HUES6 (cell line): ENCODE results near the gene UBE2J1.
"Not testable (repeated sequence)": the region's sequence is repeated elsewhere in the genome, so short reads cannot be mapped to it uniquely, and the experiment has no call there.

Experiments used
- H3K27ac ChIP-seq: 2 replicates; pipeline ENCODE4 v1.7.0; 2013; ENCODE audit warnings: low read depth, mild to moderate bottlenecking, low read length, inconsistent platforms
- H3K27me3 ChIP-seq: 2 replicates; pipeline ENCODE4 v1.6.1; 2013; ENCODE audit warnings: low read length; ENCODE audit not compliant: control insufficient read depth, insufficient read depth
- H3K36me3 ChIP-seq: 2 replicates; pipeline ENCODE4 v1.6.1; 2013; ENCODE audit warnings: low read length; ENCODE audit not compliant: control insufficient read depth, insufficient read depth
- H3K4me1 ChIP-seq: 2 replicates; pipeline ENCODE4 v1.6.1; 2013; ENCODE audit warnings: low read length; ENCODE audit not compliant: control insufficient read depth, insufficient read depth
- H3K4me3 ChIP-seq: 2 replicates; pipeline ENCODE4 v1.5.1; 2013; ENCODE audit warnings: low read depth, low read length
- H3K9ac ChIP-seq: one replicate; pipeline ENCODE4 v1.6.1; 2013; ENCODE audit warnings: mild to moderate bottlenecking, low read length
- H3K9me3 ChIP-seq: 2 replicates; pipeline ENCODE4 v1.6.1; 2013; ENCODE audit warnings: low read depth, low read length; ENCODE audit not compliant: control insufficient read depth, insufficient read depth

The UBE2J1 gene

DNA sequence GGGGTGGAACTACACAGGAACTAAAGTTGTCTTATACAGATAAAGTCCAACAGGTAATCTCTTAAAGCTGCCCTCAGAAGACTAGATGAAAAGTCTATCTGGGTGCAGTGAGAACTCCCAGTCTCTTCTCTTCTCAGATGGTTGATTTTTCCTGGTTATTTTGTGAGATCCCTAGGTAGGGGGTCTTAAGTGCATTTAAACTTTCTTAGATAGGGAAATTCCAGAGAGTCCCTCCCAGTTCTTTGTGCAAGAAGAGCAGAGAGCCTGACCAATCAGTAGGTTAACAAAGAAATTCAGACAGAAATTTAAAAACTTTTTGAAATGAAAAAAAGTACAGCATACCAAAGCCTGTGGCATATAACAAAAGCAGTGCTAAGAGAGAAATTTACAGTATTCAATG is 35.5 kb downstream of the UBE2J1 start:
- Histone ChIP-seq H3K27ac (no peak overlapping the region), H3K36me3 (no peaks in the 10 kb centered on the region), H3K9me3 (peaks cover 23% of the 10 kb centered on the region), H3K4me1 (peaks cover 9% of the 10 kb centered on the region), H3K27me3 (no peaks in the 10 kb centered on the region), H3K4me3 (no peak overlapping the region), H3K9ac (no peak overlapping the region)

DNA sequence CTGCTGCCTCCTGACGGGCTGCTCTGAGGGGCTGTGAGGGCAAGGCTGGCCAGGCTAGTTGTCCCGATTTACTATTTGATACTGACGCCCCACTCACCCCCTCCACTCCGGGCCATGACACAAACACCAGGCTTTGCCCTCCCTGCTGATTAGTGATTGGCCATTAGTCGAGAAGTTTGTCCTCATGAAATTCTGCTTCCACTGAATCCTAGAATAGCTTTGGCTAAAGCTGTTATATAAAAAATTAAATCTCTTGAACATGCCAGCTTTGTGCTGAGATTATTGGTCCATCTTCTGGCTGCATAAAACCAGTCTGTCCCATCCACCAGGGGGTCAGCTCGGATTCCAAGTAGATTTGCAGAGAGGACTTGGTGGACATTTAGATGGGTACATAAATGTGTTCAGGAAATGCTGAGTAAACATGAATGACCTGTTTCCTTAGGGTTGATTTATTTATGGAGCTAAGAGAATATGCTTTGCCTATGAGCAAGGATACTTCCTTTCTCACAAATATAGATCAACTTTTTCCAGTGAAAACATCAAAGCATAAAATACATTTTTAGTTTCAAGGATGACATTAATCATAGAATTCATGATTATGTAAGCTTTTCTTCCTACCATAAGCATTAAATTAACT is 37.2 kb downstream of the UBE2J1 start, which contains the start of gene GABRR2:
GABRR2 (minus strand) TSS at position 51 of the 637 bp plus-strand sequence. CDS start 134 bp downstream, outside the sequence.
- H3K27me3 ChIP-seq, result no peaks in the 10 kb centered on the region
- H3K4me1 ChIP-seq, result peaks cover 20% of the 10 kb centered on the region
- H3K27ac ChIP-seq, result no peak within 1 kb of the TSS
- H3K4me3 ChIP-seq, result no peak within 1 kb of the TSS
- peaks cover 8% of the 10 kb centered on the region for H3K9me3 ChIP-seq
- H3K36me3 ChIP-seq, result no peaks in the 10 kb centered on the region
- no peak within 1 kb of the TSS for H3K9ac ChIP-seq

DNA sequence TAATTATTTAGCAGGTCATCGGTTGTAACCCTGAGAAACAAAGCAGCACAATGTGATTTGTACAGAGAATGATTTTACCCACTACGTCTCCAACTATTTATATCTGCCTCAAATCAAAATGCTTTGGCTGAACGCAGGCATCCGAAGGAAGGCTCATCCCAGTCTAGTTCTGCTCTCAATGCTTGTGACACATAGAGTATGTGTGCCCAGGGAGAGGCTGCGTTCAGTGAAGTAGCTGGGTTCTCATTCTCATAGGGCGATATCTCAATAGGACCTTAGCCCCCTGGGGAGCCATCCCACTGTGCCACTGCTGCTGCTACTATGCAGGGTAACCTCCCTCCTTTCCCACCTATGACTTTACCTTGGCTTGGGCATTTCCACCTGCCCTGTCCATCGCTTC is 37.8 kb downstream of the UBE2J1 start:
- no peak overlapping the region for H3K4me3 ChIP-seq
- H3K4me1 ChIP-seq, result peaks cover 20% of the 10 kb centered on the region
- no peaks in the 10 kb centered on the region for H3K27me3 ChIP-seq
- no peak overlapping the region for H3K27ac ChIP-seq
- no peaks in the 10 kb centered on the region for H3K36me3 ChIP-seq
- 0 out of 2 replicates have a peak, but pooled peaks cover under 1% of the 10 kb centered on the region for H3K9me3 ChIP-seq
- H3K9ac ChIP-seq, result no peak overlapping the region

DNA sequence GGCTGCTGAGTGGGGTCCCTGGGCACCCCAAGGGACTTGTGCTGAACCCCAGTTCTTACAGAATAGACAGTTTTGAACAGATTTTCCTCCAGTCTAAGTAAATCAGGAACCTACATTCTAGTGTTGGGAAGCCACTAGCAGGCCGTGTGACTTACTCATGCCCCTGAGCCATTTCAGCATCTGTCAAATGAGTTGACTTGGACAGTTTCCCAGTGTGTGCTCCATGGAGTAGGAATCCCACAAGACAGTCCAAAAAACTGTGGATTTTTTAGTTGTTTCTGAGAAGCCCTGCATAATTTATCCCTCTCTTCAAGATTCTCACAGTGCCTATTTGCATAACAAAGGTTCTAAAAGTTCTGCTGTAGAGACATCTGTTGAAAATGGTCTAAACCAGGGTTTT is 39.5 kb downstream of the UBE2J1 start:
- H3K4me1 ChIP-seq, result peaks cover 20% of the 10 kb centered on the region
- no peaks in the 10 kb centered on the region for H3K36me3 ChIP-seq
- H3K9ac ChIP-seq, result no peak overlapping the region
- no peak overlapping the region for H3K4me3 ChIP-seq
- H3K27ac ChIP-seq, result no peak overlapping the region
- no peaks in the 10 kb centered on the region for H3K27me3 ChIP-seq
- no peaks in the 10 kb centered on the region for H3K9me3 ChIP-seq

DNA sequence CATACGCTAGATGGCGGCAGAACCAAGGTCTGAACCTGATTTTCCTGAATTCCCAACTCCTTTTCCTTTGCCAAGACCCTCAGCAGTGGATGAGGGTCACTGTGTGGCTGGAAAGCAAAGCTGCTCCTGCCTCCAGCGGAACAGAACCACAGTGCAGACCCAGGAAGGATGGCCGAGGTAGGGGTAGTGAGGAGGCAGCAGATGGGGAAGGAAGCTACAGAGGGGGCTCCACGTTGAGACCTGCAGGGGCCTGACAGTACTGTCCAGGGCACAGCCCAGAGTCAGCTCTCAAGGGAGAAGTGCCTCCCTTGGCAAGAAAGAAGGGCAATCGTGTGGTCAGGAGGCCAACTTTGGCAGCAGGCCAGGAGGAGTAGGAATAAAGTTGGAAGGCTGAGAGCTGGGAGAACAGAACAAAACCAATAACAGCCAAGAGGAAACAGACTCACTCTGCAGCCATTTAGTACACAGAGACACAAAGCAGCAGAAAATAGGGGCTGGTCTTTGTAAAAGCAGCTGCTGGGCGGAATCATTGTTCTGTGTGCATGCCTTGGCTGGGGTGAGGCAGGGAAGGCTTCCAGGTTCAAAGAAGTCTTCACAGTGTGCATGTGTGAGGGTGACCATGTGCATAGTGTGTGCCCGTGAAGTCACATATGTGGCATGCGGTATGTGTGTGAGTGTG is 40.5 kb downstream of the UBE2J1 start:
- H3K9me3 ChIP-seq, result no peaks in the 10 kb centered on the region
- H3K36me3 ChIP-seq, result no peaks in the 10 kb centered on the region
- H3K4me3 ChIP-seq, result no peak overlapping the region
- H3K27ac ChIP-seq, result no peak overlapping the region
- peaks cover 20% of the 10 kb centered on the region for H3K4me1 ChIP-seq
- H3K27me3 ChIP-seq, result no peaks in the 10 kb centered on the region
- no peak overlapping the region for H3K9ac ChIP-seq

DNA sequence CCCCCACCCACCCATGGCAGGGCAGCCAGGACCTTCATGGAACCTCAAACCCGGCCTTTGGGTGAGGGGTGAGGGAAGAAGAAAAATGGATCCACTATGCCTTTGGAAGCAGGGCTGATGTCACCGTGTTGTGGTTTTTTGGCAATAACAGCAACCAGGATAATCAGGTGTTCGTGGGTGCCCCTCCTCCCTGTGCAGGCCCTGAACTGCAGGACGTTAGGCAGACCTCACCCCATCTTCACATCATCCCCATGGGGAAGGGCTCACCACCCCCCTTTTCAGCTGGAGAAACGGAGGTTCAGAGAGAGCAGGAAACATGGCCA is 41.0 kb downstream of the UBE2J1 start:
- Histone ChIP-seq H3K9ac (no peak overlapping the region), H3K4me1 (peaks cover 16% of the 10 kb centered on the region; the same call in 1 of the 2 replicates), H3K36me3 (no peaks in the 10 kb centered on the region), H3K27me3 (no peaks in the 10 kb centered on the region), H3K9me3 (no peaks in the 10 kb centered on the region), H3K4me3 (no peak overlapping the region), H3K27ac (no peak overlapping the region)

DNA sequence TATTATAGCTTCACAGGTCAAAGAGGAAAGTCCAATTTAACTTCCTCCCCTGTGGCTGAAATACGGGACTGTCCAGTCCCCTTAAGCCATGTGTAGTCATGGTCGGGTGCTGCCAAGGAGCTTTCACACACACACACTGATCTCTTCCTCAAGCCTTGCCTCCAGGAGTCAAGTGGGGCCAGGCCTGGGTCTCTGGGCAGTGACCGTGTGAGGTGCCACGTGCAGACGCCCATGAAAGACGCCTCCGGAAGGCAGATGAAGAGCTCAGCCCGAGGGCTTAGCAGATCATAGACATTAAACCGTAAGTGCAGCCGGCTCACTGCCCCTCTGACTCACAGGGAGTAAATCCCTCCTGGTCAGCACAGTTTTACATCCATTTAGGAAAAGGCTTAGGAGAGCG is 41.6 kb downstream of the UBE2J1 start:
- Histone ChIP-seq H3K9ac (no peak overlapping the region), H3K27ac (no peak overlapping the region), H3K9me3 (no peaks in the 10 kb centered on the region), H3K4me3 (no peak overlapping the region), H3K27me3 (no peaks in the 10 kb centered on the region), H3K36me3 (no peaks in the 10 kb centered on the region), H3K4me1 (peaks cover 16% of the 10 kb centered on the region; the same call in 1 of the 2 replicates)

DNA sequence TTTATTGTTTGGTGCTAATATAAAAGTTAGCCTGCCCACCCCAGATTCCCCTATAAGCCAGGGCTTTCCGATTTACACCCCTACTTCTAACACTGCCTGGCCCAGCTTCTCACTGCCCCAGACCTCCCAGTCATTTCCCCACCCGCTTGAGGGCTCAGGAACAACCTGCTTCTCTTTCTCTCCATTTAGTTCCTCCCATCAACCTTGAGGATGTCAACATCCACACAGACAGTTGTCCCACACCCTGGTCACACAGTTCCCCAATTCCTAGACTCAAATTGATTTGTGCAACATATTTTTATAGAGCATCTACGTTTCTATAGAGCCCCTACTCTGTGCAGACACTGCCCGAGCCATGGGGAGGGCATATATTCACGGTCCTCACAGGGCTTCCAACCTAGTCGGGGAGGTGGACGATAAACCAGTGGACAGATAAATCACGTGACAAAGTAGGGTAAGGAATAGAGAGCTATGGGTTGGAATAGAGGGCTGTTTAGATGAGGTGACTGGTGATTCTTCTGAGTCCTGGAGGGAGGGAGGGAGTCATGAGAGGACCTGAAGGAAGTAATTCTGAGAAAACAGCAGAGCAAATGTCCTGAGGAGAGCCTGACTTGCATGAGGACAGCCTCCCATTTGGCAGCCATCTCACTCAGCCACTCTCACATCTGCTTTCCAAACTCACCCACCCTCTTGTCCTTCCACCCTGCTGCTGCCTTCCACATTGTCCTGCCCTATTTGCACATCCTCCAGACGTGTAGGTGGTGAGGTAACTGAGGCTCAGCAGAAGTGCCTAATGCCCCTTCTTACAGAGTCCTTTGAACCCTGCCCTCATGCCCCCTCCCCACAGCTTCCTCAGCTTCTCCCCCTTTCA is 43.8 kb downstream of the UBE2J1 start:
- Histone ChIP-seq H3K4me1 (peaks cover 16% of the 10 kb centered on the region; the same call in 1 of the 2 replicates), H3K27ac (no peak overlapping the region), H3K9ac (no peak overlapping the region), H3K27me3 (no peaks in the 10 kb centered on the region), H3K36me3 (no peaks in the 10 kb centered on the region), H3K4me3 (no peak overlapping the region), H3K9me3 (no peaks in the 10 kb centered on the region)

DNA sequence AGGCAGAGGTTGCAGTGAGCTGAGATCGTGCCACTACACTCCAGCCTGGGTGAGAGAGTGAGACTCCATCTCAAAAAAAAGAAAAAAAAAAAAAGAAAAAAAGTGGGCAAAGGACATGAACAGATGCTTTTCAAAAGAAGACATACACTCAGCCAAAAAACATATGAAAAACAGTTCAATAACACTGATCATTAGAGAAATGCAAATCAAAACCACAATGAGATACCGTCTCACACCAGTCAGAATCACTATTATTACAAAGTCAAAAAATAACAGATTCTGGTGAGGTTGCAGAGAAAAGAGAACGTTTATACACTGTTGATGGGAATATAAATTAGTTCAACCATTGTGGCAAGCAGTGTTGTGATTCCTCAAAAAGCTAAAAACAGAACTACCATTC is 48.0 kb downstream of the UBE2J1 start:
- not testable (repeated sequence) for H3K9ac ChIP-seq, H3K27me3 ChIP-seq, H3K4me3 ChIP-seq, H3K4me1 ChIP-seq, H3K9me3 ChIP-seq, H3K27ac ChIP-seq, H3K36me3 ChIP-seq

DNA sequence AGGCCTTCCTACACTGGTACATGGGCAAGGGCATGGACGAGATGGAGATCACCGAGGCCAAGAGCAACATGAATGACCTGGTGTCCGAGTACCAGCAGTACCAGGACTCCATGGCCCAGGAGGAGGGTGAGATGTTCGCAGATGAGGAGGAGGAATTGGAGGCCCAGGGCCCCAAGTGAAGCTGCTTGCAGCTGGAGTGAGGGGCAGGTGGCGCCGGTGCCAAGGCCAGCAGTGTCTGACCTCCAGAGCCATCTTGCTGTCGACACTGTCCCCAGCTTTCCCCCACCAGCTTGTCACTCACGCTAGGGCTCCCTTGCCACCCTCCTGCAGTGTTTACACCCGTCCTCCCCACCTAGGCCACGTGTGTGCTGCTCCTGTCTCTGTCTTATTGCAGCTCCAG is 49.6 kb downstream of the UBE2J1 start:
- H3K9ac ChIP-seq, result no peak overlapping the region
- H3K27ac ChIP-seq, result no peak overlapping the region
- H3K27me3 ChIP-seq, result no peaks in the 10 kb centered on the region
- no peaks in the 10 kb centered on the region for H3K4me1 ChIP-seq
- no peak overlapping the region for H3K4me3 ChIP-seq
- no peaks in the 10 kb centered on the region for H3K36me3 ChIP-seq
- H3K9me3 ChIP-seq, result peaks cover 3% of the 10 kb centered on the region; the same call in 1 of the 2 replicates
